GOT3 (cell line): ENCODE results near the gene ZNF224.
A peak's percentile ranks its signal among the peaks of the same experiment; 100 is the strongest.
"Not testable (repeated sequence)": the region's sequence is repeated elsewhere in the genome, so short reads cannot be mapped to it uniquely, and the experiment has no call there.

ENCODE experiments used
- DNase-seq: peaks from one replicate; lab custom pipeline; 2025; ENCODE audit warnings: mixed read lengths; lab: John Stamatoyannopoulos, UW

ZNF224 gene

DNA sequence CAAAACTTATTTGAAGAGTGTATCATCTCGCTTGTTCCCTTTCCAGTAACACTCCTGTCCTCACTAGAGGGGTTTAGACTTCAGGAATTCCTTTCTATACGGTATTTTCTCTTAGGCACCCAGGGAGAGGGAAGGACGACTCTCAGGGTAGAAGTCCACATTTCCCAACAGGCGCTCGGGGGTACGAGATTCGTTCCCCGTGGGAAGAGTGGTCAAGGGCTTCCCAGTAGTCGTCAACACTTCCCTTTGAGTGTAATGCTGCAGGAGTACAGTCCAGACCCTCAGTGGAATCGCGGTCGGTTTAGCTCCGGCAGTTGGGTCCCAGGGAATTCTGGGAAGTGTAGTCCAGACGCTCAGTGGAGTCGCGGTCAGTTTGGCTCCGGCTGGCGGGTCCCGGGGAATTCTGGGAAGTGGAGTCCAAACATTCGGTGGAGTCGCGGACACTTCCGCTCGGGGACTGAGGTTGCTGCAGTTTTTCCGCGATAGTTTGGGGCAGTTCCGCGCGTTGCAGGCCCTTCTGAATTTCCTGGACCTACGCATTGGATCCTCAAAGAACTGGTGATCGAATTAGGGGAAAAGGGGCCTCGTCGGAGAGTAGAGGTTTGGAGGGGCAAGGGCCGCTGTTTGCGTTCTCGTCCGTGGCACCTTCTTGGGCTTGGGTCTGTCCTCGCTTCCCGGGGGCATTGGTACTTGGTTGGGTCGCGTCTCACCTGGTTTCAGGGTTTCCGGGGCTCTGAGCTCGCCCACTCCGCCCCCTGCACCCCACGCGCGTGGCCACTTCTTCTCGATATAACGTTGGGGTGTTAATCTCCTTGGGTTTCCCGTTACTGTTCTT, at the start of gene ZNF224:
ZNF224 (plus strand) TSS at position 431 of the 835 bp plus-strand sequence. CDS start 3,513 bp downstream, outside the sequence.
- peak; percentile 55 for DNase-seq

GRCh38 chr19:44050740-44051649, 43.2 kb upstream of the ZNF224 start:
- DNase-seq: no peak

DNA sequence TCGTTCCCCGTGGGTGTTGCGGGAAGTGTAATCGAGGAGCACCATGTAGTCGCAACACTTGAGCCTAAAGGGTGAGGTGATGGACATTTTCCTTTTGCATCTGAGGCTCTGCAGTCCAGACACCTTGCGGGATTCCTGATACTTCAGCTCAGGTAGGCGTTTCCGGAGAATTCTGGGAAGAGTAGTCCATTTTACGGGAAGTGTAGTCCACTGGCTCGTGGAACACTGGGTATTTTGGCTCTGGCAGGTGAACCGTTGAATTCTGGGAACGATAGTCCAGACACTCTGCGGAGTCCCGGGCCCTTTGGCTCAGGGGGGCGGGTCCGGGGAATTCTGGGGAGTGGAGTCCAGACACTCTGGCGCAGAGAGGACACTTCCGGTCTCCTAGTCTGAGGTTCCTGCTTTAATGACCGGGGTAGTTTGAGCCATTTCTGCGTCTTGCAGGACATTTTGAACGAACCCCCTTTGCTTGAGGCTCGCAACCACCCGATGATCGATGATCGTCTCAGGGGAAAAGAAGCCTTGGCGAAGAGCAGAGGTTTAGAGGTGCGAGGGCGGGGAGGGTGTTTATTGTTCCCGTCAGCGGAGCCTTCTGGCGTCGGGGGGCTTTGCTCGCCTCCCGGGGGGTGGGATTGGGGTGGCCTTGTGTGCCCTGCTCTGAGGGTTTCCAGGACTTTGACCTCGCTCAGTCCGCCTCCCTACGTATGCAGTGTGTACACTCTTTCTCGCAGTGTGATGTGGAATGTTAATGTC, 42.3 kb upstream of the ZNF224 start, which contains the start of gene ZNF223:
ZNF223 (plus strand) TSS at position 387 of the 753 bp plus-strand sequence. CDS start 3,141 bp downstream, outside the sequence.
- DNase-seq: peak; percentile 66

DNA sequence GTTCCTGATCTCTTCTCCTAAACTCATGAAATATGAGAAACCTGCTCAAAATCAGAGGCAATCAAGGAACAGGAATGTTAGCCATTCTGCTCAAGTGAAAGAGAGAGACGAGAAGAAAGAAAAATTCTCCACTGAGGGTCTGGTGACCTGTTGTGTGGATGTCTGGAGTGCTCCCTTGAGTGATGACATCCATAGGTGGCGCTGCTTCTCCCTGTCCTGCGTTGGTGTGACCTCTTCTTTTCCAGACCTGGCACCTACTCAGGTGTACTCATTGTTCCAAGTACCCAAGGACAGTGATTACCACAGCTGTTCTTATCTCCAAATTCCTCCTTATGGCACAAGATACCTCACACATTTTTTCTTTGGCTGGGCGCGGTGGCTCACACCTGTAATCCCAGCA, 38.3 kb upstream of the ZNF224 start:
- DNase-seq: no peak

DNA sequence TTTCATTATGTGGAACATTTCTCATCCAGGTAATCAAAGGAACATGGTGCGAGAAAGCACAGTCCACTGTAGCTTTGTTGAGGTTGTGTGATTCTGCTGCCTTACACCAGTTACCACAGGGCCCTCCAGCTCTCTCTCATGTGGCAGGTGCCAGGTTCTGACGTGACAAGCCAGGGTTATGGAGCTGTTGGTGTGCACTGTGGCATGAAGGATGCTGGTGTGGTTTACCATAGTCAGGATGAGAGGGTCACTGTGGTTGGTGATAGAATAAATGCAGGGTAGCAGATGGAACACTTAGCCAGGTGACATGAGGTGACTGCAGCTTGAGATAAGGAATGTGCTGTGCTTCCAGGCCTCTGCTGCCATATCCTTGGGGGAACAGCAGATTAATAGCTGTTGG, 34.9 kb upstream of the ZNF224 start:
- no peak for DNase-seq

DNA sequence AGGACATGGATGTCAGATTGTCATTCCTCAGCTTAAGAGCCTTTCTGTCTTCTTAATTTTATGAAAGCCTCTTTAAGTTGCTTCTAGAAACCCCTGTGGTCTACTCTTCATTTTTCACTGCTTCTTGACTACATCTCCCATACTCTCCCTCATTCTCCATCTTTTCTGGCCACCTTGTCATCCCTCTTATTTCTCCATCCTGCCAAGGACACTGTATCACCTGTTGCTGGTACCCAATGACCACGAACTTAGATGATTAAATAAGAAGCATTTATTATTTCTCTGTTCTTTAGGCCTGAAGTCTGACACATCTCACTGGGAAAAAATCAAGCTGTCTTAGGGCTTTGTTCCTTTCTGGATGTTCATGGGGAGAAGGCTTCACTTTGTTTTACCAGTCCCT, 33.1 kb upstream of the ZNF224 start:
- DNase-seq: no peak

- DNase-seq: no peak
Observed at GRCh38 chr19:44066305-44066704, 27.9 kb upstream of the ZNF224 start.

- DNase-seq: no peak
Observed at GRCh38 chr19:44069415-44069814, 24.7 kb upstream of the ZNF224 start.

- DNase-seq: peak; percentile 14
Observed at GRCh38 chr19:44071824-44072542, 22.2 kb upstream of the ZNF224 start, which contains the start of gene ZNF284. Gene ZNF284, plus strand, starts transcription at chr19:44072159. Its CDS starts 4,231 bp downstream, at chr19:44076390.

- no peak for DNase-seq
Observed at GRCh38 chr19:44072543-44073401, 21.4 kb upstream of the ZNF224 start.

- no peak for DNase-seq
Observed at GRCh38 chr19:44076325-44076724, 17.8 kb upstream of the ZNF224 start.

DNA sequence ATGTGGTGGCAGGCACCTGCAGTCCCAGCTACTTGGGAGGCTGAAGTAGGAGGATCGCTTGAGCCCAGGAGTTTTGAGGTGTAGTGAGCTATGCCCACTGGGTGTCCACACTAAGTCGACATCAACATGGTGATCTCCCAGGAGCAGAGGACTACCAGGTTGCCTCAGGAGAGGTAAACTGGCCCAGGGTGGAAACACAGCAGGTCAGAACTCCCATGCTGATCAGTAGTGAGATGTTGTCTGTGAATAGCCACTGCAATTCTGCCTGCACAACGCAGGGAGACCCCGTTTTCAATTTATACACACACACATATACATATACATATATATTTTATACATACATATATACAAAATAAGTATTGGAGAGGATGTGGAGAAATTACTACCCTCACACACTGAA, 2.1 kb upstream of the ZNF224 start:
- no peak for DNase-seq

- no peak for DNase-seq
Observed at GRCh38 chr19:44107751-44108150, 13.6 kb downstream of the ZNF224 start.

- no peak for DNase-seq
Observed at GRCh38 chr19:44109458-44109857, 15.3 kb downstream of the ZNF224 start.

GRCh38 chr19:44111910-44112463, 17.8 kb downstream of the ZNF224 start:
- no peak for DNase-seq

DNA sequence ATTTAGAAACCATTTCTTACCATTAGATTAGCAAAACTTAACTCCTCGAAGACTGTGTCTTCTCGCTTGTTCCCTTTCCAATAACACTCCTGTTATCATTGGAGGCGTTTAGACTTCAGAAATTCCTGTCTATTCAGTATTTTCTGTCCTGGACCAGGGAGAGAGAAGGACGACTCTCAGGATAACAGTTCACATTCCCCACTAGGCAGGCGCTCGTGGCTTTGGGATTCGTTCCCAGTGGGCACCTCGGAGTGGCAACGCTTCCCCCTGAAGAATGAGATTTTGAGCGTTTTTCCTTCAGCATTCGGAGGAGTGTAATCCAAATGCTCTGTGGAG, 18.6 kb downstream of the ZNF224 start:
- no peak for DNase-seq

DNA sequence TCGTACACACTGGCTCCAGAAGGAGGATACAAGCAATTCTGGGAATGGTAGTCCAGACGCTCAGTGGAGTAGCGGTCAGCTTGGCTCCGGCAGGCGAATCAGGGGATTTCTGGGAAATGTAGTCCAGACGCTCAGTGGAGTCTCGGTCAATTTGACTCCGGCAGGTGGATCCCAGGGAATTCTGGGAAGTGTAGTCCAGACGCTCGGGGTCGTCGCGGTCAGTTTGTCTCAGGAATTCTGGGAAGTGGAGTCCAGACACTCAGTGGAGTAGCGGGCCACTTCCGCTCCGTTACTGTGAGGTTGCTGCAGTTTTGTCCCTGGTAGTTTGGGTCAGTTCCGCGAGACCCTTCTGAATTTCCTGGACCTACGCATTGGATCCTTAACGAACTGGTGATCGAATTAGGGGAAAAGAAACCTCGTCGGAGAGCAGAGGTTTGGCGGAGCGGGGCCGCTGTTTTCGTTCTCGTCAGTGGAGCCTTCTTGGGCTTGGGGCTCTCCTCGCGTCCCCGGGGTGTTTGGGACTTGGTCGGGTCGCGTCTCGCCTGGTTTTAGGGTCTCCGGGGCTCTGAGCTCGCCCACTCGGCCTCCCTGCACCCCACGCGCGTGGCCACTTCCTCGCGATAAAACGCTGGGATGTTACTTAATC, 19.1 kb downstream of the ZNF224 start, which contains the start of gene ZNF225:
ZNF225 (plus strand) TSS at position 262 of the 646 bp plus-strand sequence. CDS start 2,429 bp downstream, outside the sequence.
- peak; percentile 90 for DNase-seq

GRCh38 chr19:44113784-44114390, 19.7 kb downstream of the ZNF224 start:
- no peak for DNase-seq

- not testable (repeated sequence) for DNase-seq
Observed at GRCh38 chr19:44121162-44121561, 27.0 kb downstream of the ZNF224 start.
